ENCODE results near the gene COMMD4.

COMMD4 gene

GRCh38 chr15:75335705-75336355 lies at the start of gene COMMD4:
TSS of gene COMMD4 (plus strand) at chr15:75336063. CDS start at chr15:75336090, 27 bp downstream.
- no peak for TF ChIP-seq CTCF (IDR thresholded peaks at IDR 0.05)

- TF ChIP-seq CTCF (IDR thresholded peaks at IDR 0.05), result peak; percentile 47
Observed at GRCh38 chr15:75299311-75299688, 36.6 kb upstream of the COMMD4 start.

GRCh38 chr15:75302318-75302717 lies 33.5 kb upstream of the COMMD4 start:
- TF ChIP-seq CTCF (IDR thresholded peaks at IDR 0.05), result no peak

GRCh38 chr15:75306188-75306587 lies 29.7 kb upstream of the COMMD4 start:
- no peak for TF ChIP-seq CTCF (IDR thresholded peaks at IDR 0.05)

GRCh38 chr15:75307778-75308390 lies 28.0 kb upstream of the COMMD4 start:
- peak; percentile 51 for TF ChIP-seq CTCF (IDR thresholded peaks at IDR 0.05)

GRCh38 chr15:75309711-75310110 lies 26.2 kb upstream of the COMMD4 start:
- TF ChIP-seq CTCF (IDR thresholded peaks at IDR 0.05), result no peak

- TF ChIP-seq CTCF (IDR thresholded peaks at IDR 0.05), result no peak
Observed at GRCh38 chr15:75313116-75313845, 22.6 kb upstream of the COMMD4 start.

Measured in LNCAP (cell line).